Mononuclear cell (primary cell): ENCODE results near the gene MSL1. TPM values are rescaled to one million over a fixed set of nuclear protein-coding genes. Genes with fewer than 3 reads are reported as not detected.
"Not testable (repeated sequence)": the region's sequence is repeated elsewhere in the genome, so short reads cannot be mapped to it uniquely, and the experiment has no call there.

ENCODE experiments used
- H3K27me3 ChIP-seq: 2 replicates; pipeline ENCODE4 v1.6.0; 2011; ENCODE audit warnings: low read length, control low read depth; ENCODE audit not compliant: insufficient read depth
- H3K4me1 ChIP-seq: 2 replicates; pipeline ENCODE4 v1.5.1; 2011; ENCODE audit warnings: mild to moderate bottlenecking, low read length, control low read depth; ENCODE audit not compliant: insufficient read depth
- H3K4me3 ChIP-seq: 2 replicates; pipeline ENCODE4 v1.5.1; 2011; ENCODE audit warnings: mild to moderate bottlenecking, low read length, moderate library complexity
- H3K9me3 ChIP-seq: 2 replicates; pipeline ENCODE4 v1.5.1; 2011; ENCODE audit warnings: low read depth, mild to moderate bottlenecking, control low read depth, low read length
- total RNA-seq: library from RNA; depleted of rRNA; stranded (reverse); fragments of >200 nt; gene quantifications from one replicate; pipeline ENCODE4 v1.2.3, GENCODE V29; 2012

The MSL1 gene
- total RNA-seq, 1 donor, result 81.1 TPM

DNA sequence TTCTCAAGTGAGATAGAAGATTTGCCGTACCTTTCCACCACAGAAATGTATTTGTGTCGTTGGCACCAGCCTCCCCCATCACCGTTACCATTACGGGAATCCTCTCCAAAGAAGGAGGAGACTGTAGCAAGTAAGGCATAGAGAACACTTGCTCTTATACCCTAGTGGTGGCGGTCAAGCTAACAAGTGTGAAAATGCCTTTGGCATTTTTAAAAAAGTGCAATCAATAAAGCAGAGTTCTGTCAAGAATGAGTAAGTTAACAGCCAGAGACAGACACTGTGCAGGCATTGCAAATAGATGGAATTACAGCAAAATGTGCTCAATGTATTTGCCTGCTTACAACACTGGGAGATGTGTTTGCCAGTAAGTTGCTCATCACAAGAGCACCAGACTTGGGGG lies 7.7 kb downstream of the MSL1 start:
- Histone ChIP-seq H3K4me1 (peaks cover 38% of the 10 kb centered on the region), H3K9me3 (no peaks in the 10 kb centered on the region), H3K4me3 (no peak overlapping the region), H3K27me3 (no peaks in the 10 kb centered on the region)

DNA sequence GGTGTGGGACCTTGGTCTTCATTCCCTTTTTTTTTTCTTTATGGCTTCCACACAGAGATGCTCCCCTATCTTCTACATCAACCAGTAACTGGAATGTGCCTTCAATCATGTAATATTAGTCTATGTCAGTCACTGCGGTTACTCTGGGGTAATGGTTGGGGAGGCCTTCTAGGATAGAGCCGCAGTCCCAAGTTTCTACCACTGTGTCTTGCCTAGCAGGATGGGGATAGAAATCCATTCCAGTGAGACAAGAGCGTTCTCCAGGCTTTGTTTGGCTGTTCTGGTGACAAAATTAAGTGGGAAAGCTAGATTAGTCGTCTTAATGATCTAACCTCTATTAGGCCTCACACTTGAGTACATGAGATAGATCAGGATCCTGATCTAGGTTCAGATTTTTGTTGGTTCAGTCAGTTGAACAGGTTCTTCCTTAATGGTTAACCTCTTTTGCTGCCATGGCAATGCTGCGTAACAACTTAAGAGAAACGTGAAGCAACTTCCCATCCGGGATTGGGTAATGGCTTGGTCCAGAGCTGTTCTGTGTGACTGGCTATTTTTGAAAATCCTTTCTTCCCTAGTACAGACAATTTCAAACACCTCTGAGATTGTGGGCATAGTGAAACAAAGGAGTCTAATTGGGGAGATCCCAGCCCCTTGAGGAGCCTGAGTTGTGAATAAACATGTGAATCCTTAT lies 8.7 kb downstream of the MSL1 start:
- H3K9me3 ChIP-seq, result no peaks in the 10 kb centered on the region
- H3K4me1 ChIP-seq, result peaks cover 35% of the 10 kb centered on the region
- H3K4me3 ChIP-seq, result no peak overlapping the region
- no peaks in the 10 kb centered on the region for H3K27me3 ChIP-seq

DNA sequence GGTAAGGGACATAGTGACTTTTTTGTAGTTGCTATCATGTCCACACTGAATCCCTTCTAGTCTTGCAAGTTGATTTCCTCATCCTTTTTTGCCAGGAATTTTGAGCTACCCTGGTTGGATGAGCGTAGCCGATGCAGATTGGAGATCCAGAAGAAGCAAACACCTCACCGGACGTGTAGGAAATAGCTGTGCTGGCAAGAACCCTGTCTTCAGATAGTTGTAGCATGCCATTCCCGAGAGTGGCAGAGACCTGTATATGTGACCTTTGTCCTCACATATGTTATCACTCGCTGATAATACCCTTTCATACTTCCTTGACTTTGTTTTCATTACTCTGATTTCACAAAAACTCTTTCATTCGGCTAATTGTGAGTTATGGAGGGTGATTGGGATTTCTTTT lies 12.4 kb downstream of the MSL1 start:
- Histone ChIP-seq H3K27me3 (no peaks in the 10 kb centered on the region), H3K4me1 (peaks cover 40% of the 10 kb centered on the region), H3K4me3 (no peak overlapping the region), H3K9me3 (no peaks in the 10 kb centered on the region)

DNA sequence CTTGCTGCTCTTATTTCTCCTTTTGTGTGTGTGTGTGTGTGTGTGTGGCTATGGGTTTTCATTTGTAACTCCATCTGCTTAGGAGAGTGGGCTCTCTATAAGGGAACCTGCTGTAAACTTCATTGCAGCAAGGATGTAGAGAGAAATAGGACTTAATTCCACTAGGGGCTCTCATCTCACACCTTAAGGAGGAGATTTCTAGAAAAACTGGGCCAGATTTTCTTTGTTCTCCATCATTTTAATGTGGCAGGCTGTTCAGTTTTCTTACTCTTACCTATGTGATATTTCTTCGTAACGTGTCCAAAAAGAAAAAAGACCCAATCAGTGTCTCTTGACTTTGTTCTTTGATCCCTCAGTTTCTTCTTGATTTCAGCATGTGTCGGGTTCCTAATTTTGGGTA lies 14.0 kb downstream of the MSL1 start:
- Histone ChIP-seq H3K4me1 (peaks cover 32% of the 10 kb centered on the region), H3K27me3 (no peaks in the 10 kb centered on the region), H3K9me3 (no peaks in the 10 kb centered on the region), H3K4me3 (no peak overlapping the region)

DNA sequence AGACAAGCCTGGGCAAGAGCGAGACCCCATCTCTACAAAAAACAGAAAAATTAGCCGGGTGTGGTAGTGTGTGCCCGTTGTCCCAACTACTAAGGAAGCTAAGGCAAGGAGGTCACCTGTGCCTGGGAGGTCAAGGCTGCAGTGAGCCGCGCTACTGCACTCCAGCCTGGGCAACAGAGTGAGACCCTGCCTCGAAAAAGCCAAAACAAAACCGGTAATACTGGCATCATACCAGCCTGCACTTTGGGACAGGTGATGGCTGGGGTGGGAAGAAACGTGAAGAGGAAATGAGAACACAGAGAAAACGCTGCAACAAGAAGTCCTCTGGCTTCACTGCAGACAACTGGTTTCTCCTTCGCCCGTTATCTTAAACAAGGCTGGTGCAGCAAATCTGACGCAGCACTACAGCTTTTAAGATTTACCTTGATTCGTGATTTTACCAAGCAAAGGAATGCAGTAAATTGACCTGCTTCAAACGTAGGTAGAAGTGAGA lies 17.8 kb downstream of the MSL1 start:
- no peaks in the 10 kb centered on the region for H3K9me3 ChIP-seq
- peak overlapping the region; percentile 79 for H3K4me3 ChIP-seq
- H3K4me1 ChIP-seq, result peaks cover 32% of the 10 kb centered on the region
- H3K27me3 ChIP-seq, result no peaks in the 10 kb centered on the region

DNA sequence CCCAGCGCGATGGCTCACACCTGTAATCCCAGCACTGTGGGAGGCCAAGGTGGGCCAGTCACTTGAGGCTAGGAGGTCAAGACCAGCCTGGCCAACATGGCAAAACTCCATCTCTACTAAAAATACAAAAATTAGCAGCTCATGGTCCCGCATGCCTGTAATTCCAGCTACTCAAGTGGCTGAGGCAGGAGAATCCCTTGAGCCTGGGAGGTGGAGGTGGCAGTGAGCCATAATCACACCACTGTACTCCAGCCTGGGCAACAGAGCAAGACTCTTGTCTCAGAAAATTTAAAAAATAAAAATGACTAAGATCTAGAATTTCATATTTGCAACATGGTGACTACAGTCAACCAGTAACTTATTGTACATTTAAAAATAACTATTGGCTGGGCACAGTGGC lies 21.4 kb downstream of the MSL1 start:
- H3K4me1 ChIP-seq, result peaks cover 32% of the 10 kb centered on the region
- not testable (repeated sequence) for H3K4me3 ChIP-seq, H3K27me3 ChIP-seq, H3K9me3 ChIP-seq

DNA sequence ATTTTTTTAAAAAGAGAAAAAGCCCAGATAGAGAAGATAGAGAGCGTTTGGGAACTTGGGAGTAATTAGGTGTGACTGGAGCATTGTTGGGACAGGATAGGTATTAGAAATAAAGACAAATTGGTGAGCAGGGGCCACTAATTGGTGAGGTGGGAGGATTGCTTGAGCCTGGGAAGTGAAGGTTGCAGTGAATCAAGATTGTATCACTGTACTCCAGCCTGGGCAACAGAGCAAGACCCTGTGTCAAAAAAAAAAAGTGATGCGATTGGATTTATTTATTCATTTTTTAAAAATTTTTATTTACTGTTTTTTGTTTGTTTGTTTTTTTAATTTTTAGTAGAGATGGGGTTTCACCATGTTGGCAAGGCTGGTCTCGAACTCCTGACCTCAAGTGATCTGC lies 23.7 kb downstream of the MSL1 start:
- Histone ChIP-seq H3K4me3 (no peak overlapping the region), H3K4me1 (peaks cover 29% of the 10 kb centered on the region), H3K27me3 (no peaks in the 10 kb centered on the region), H3K9me3 (no peaks in the 10 kb centered on the region)

DNA sequence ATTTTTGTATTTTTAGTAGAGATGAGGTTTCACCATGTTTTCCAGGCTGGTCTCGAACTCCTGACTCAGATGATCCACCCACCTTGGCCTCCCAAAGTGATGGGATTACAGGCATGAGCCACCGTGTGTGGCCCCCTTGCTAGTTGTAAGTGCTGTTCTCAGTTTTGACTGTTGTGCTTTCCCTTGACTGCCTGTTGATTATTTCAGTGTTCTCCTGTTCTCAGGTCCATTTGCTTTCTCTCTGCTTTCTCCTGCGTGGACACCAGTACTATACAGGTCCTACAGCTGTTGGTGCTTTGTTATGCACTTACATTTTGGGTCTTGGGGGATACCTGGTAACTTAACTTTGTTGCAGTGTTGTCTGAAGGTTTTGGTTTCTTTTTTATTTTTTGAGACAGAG lies 26.8 kb downstream of the MSL1 start:
- H3K4me3 ChIP-seq, result no peak overlapping the region
- no peaks in the 10 kb centered on the region for H3K27me3 ChIP-seq
- H3K4me1 ChIP-seq, result peaks cover 45% of the 10 kb centered on the region
- no peaks in the 10 kb centered on the region for H3K9me3 ChIP-seq

DNA sequence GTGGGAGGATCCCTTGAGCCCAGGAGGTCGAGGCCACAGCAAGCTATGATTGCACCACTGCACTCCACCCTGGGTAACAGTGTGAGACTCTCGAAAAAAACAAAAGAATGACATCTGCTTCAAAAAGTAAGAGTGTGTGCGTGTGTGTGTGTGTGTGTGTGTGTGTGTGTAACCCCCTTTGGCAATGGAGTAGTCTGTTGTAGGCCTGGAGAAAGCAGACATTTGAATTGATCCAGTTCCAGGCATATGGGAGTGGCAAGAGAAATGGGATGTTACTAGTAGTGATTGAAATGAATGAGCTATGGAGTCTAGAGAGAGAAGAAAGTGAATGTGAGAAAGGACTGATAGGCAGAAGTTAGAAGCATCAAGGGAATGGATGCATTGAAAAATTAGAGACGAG lies 28.5 kb downstream of the MSL1 start:
- peaks cover 47% of the 10 kb centered on the region for H3K4me1 ChIP-seq
- no peaks in the 10 kb centered on the region for H3K9me3 ChIP-seq
- H3K4me3 ChIP-seq, result no peak overlapping the region

DNA sequence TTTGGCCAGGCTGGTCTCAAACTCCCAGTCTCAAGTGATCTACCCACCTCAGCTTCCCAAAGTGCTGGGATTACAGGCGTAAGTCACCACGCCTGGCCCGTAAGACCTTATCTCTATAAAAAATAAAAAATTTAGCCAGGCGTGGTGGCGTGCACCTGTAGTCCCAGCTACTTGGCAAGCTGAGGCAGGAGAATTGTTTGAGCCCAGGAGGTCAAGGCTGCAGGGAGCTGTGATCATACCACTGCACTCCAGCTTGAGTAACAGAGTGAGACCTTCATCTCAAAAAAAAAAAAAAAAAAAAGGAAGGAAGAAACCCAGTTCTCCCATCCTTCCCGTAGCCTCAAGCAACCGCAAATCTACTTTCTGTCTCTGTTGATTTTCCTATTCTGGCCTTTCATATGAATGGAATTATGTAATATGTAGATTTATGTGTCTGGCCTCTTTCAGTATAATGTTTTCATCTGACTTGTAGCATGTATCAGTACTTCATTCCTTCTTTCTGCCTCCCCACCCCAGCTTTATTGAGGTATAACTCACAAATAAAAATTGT lies 29.7 kb downstream of the MSL1 start:
- Histone ChIP-seq H3K4me1 (peaks cover 47% of the 10 kb centered on the region), H3K9me3 (no peaks in the 10 kb centered on the region), H3K27me3 (no peaks in the 10 kb centered on the region), H3K4me3 (no peak overlapping the region)

More for the DNA sequence above, 28.5 kb downstream of the MSL1 start:
- H3K27me3 ChIP-seq, result no peaks in the 10 kb centered on the region

DNA sequence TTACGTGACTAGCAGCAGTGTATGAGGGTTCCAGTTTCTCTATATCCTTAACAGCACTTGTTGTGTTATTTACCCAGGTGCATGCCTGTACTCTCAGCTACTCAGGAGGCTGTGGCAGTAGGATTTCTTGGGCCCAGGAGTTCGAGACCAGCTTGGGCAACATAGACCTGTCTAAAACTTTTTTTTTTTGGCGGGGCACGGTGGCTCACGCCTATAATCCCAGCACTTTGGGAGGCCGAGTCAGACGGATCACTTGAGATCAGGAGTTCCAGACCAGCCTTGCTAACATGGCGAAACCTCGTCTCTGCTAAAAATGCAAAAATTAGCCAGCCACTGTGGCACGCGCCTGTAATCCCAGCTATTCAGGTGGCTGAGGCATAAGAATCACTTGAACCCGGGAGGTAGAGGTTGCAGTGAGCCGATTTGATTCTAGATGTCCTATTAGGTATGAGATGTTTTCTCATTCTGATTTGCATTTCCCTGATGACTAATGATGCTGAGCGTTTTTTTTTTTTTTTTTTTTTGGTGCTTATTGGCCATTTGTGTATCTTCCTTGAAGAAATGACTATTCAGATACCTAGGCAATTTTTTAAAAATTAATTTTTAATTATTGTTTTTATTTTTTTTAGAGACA lies 31.9 kb downstream of the MSL1 start:
- Histone ChIP-seq H3K9me3 (no peaks in the 10 kb centered on the region), H3K4me3 (no peak overlapping the region), H3K27me3 (no peaks in the 10 kb centered on the region), H3K4me1 (peaks cover 46% of the 10 kb centered on the region)

DNA sequence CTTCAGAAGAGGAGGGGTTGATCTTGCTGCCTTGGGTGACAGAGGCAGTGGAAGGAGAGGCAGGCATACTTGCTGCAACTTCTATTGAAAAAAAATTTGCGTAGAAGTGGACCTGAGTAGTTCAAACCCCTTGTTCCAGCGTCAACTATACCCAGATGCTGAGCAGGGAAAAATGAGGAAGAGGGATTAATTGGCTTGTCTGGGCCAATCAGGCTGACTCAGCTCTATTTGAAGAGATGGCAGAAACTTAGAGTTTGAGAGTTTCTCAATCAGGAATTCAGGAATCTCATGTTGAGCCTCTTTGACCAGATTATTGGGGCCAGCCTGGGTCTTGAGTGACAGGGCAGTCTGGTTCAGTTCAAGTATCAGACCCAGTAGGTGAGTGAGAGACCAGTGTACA lies 36.2 kb downstream of the MSL1 start:
- Histone ChIP-seq H3K4me3 (no peak overlapping the region), H3K27me3 (no peaks in the 10 kb centered on the region), H3K9me3 (no peaks in the 10 kb centered on the region), H3K4me1 (peaks cover 21% of the 10 kb centered on the region)

DNA sequence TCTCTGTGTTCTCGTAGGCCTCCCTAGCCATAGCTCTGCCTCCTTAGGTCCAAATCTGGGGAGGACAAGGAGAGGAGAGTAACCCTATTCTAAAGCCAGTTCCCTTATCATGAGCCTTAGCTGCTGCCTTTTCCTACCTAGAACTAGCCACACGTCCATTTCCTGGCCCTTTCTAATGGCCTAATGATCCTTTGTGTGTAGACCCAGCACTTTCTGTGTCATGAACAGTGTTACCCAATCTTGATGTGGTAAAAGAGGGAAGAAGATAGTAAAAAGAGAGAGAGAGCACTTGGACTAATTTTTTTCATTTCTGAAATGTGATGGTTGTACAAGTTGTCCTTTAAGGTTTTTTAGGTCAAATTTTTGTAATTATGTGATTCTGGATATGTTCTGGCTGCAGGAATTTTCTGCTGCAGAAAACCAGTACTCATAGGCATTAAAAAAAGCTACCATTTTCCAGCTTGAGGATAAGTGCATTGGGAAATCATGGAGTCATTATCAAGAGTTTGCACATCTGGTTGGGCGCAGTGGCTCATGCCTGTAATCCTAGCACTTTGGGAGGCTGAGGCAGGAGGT lies 36.8 kb downstream of the MSL1 start:
- peaks cover 16% of the 10 kb centered on the region for H3K4me1 ChIP-seq
- no peaks in the 10 kb centered on the region for H3K9me3 ChIP-seq
- H3K4me3 ChIP-seq, result no peak overlapping the region
- H3K27me3 ChIP-seq, result no peaks in the 10 kb centered on the region

DNA sequence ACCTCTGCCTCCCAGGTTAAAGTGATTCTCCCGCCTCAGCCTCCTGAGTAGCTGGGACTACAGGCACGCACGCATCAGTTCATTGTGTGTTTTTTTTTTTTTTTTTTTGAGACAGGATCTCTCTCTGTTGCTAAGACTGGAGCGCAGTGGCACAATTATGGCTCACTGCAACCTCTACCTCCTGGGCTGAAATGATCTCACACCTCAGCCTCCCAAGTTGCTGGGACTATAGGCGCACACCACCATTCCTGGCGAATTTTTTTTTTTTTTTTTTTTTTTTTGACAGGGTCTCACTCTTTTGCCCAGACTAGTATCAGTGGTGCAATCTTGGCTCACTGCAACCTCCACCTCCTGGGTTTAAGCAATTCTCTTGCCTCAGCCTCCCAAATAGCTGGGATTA lies 37.7 kb downstream of the MSL1 start:
- Histone ChIP-seq H3K4me1 (peaks cover 14% of the 10 kb centered on the region), H3K4me3 (no peak overlapping the region), H3K9me3 (no peaks in the 10 kb centered on the region), H3K27me3 (no peaks in the 10 kb centered on the region)

DNA sequence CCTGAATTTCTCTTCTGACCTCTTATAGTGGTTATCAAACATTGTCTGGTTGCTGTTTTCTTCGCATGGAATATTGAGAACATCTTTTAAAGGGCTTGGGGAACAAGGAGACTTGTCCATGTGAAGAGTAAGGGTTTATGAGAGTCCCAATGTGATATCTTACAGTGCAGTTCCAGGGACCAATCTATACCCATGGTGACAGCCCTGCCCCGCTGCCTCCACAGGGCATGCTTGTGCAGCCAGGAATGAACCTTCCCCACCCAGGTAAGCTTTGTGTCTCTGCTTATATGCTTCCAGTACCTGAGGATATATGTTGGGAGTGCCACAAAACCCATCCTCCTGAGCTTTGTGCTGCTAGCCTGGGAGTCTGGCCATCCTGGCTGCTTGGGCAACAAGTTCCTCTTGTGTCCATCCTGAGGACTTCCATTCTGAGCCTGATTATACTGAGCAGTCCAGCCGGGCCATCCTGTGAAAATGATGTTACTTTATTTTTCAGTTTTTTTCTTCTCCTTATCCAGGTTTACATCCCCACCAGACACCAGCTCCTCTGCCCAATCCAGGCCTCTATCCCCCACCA lies 46.0 kb downstream of the MSL1 start:
- no peak overlapping the region for H3K4me3 ChIP-seq
- no peaks in the 10 kb centered on the region for H3K9me3 ChIP-seq
- H3K27me3 ChIP-seq, result no peaks in the 10 kb centered on the region
- no peaks in the 10 kb centered on the region for H3K4me1 ChIP-seq
